Retina (tissue), 1 donor: ENCODE data around the gene ZNHIT1.

Experiments
- DNase-seq: peaks from one replicate; pipeline ENCODE4 v3.0.0-alpha.2; 2016

ZNHIT1 gene

GRCh38 chr7:101220295-101220694 is 2.3 kb downstream of the ZNHIT1 start:
- DNase-seq: no peak

- no peak for DNase-seq
Measured at GRCh38 chr7:101222275-101222830, 4.4 kb downstream of the ZNHIT1 start.

GRCh38 chr7:101223528-101223927 is 5.6 kb downstream of the ZNHIT1 start:
- no peak for DNase-seq

- DNase-seq: no peak
Measured at GRCh38 chr7:101225650-101226049, 7.7 kb downstream of the ZNHIT1 start.

GRCh38 chr7:101226721-101227120 is 8.8 kb downstream of the ZNHIT1 start:
- DNase-seq: no peak

- no peak for DNase-seq
Measured at GRCh38 chr7:101231644-101232043, 13.7 kb downstream of the ZNHIT1 start.

- peak; percentile 31 for DNase-seq
Measured at GRCh38 chr7:101232141-101232850, 14.3 kb downstream of the ZNHIT1 start.

- no peak for DNase-seq
Measured at GRCh38 chr7:101233907-101234547, 16.1 kb downstream of the ZNHIT1 start.

- DNase-seq: no peak
Measured at GRCh38 chr7:101234636-101235035, 16.7 kb downstream of the ZNHIT1 start.

GRCh38 chr7:101235050-101235449 is 17.1 kb downstream of the ZNHIT1 start:
- no peak for DNase-seq

GRCh38 chr7:101235522-101235921 is 17.6 kb downstream of the ZNHIT1 start:
- DNase-seq: no peak

- no peak for DNase-seq
Measured at GRCh38 chr7:101236292-101236835, 18.4 kb downstream of the ZNHIT1 start.

- no peak for DNase-seq
Measured at GRCh38 chr7:101237206-101238067, 19.5 kb downstream of the ZNHIT1 start, which contains the start of gene CLDN15. CLDN15 (minus strand) TSS chr7:101237802; CDS start chr7:101237581, 221 bp downstream.

GRCh38 chr7:101238226-101239182 is 20.5 kb downstream of the ZNHIT1 start:
- no peak for DNase-seq

- no peak for DNase-seq
Measured at GRCh38 chr7:101239191-101239950, 21.4 kb downstream of the ZNHIT1 start.

GRCh38 chr7:101239951-101240220 is 21.9 kb downstream of the ZNHIT1 start:
- no peak for DNase-seq

- no peak for DNase-seq
Measured at GRCh38 chr7:101240226-101241014, 22.5 kb downstream of the ZNHIT1 start.

GRCh38 chr7:101241015-101241363 is 23.0 kb downstream of the ZNHIT1 start:
- no peak for DNase-seq

- DNase-seq: no peak
Measured at GRCh38 chr7:101241443-101242349, 23.7 kb downstream of the ZNHIT1 start.
